ENCODE results near the gene TCF7L1.

GRCh38 chr2:85323351-85323987 lies 190.3 kb downstream of the TCF7L1 start:
- TF ChIP-seq CTCF (IDR thresholded peaks at IDR 0.05) = no peak
- TF ChIP-seq POLR2A (IDR thresholded peaks at IDR 0.05) = no peak

Measured in esophagus squamous epithelium (tissue), 4 donors.